Measurements from ENCODE around the gene PRPF19. TPM values are rescaled to one million over a fixed set of nuclear protein-coding genes. Genes with fewer than 3 reads are reported as not detected.

The PRPF19 gene
- total RNA-seq, 1 donor from 2014 or later, result 34.5 TPM

DNA sequence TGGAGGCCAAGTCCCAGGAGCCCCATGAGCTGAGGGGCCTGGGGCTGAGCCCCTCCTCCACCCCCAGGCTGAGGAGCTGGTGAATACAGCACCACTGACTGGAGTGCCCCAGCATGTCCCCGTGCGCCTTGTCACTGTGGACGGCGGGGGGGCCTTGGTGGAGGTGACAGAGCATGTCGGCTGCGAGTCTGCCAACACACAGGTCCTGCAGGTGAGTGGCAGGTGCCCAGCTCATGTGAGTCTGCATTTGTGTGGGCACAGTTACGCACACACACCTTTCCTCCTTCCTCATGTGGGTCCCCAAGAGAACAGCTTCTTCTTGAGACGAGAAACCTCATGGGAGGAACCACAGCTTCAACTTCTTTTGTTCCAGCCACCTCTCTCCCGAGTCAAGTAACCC is 25.5 kb upstream of the PRPF19 start:
- TF ChIP-seq, protein P1, sequence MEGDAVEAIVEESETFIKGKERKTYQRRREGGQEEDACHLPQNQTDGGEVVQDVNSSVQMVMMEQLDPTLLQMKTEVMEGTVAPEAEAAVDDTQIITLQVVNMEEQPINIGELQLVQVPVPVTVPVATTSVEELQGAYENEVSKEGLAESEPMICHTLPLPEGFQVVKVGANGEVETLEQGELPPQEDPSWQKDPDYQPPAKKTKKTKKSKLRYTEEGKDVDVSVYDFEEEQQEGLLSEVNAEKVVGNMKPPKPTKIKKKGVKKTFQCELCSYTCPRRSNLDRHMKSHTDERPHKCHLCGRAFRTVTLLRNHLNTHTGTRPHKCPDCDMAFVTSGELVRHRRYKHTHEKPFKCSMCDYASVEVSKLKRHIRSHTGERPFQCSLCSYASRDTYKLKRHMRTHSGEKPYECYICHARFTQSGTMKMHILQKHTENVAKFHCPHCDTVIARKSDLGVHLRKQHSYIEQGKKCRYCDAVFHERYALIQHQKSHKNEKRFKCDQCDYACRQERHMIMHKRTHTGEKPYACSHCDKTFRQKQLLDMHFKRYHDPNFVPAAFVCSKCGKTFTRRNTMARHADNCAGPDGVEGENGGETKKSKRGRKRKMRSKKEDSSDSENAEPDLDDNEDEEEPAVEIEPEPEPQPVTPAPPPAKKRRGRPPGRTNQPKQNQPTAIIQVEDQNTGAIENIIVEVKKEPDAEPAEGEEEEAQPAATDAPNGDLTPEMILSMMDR (IDR thresholded peaks at IDR 0.05), result no peak
- TF ChIP-seq EZH2 (IDR thresholded peaks at IDR 0.05) (no peak), EZH2phosphoT487 (IDR thresholded peaks at IDR 0.05) (no peak)
- no peak overlapping the region for H3K4me3 ChIP-seq
- H2AFZ ChIP-seq (replicated peaks), result no peak overlapping the region
- no peak overlapping the region for H3K4me2 ChIP-seq
- no peaks in the 10 kb centered on the region for H3K79me2 ChIP-seq (ENCODE audit: low read depth)
- Mint-ChIP-seq H3K4me3 (no peak overlapping the region), H3K27ac (no peak overlapping the region), H3K36me3 (peaks cover 20% of the 10 kb centered on the region), H3K27me3 (ENCODE audit: insufficient read depth, low read depth) (peaks cover 3% of the 10 kb centered on the region), H3K9me3 (no peaks in the 10 kb centered on the region), H3K4me1 (peaks cover 16% of the 10 kb centered on the region)
- H3K36me3 ChIP-seq, result no peaks in the 10 kb centered on the region
- H3K9ac ChIP-seq, result no peak overlapping the region
- DNase-seq (ENCODE audit: low spot score), result no peak
- H3K27me3 ChIP-seq, result no peaks in the 10 kb centered on the region
- peaks cover 8% of the 10 kb centered on the region for H3K4me1 ChIP-seq
- peaks cover 4% of the 10 kb centered on the region for H3F3A ChIP-seq (ENCODE audit: low read depth)
- no peak overlapping the region for H3K27ac ChIP-seq
- peaks cover 20% of the 10 kb centered on the region for H4K20me1 ChIP-seq (ENCODE audit: low read depth)
- no peaks in the 10 kb centered on the region for H3K9me3 ChIP-seq (ENCODE audit: low read depth)

GRCh38 chr11:60930394-60930793 is 24.0 kb upstream of the PRPF19 start:
- H3K4me2 ChIP-seq, result no peak overlapping the region
- Mint-ChIP-seq H3K36me3 (peaks cover 21% of the 10 kb centered on the region), H3K4me1 (peaks cover 29% of the 10 kb centered on the region), H3K27ac (no peak overlapping the region), H3K4me3 (no peak overlapping the region), H3K9me3 (no peaks in the 10 kb centered on the region), H3K27me3 (ENCODE audit: insufficient read depth, low read depth) (peaks cover 4% of the 10 kb centered on the region)
- no peak overlapping the region for H2AFZ ChIP-seq (replicated peaks)
- H3K27me3 ChIP-seq, result no peaks in the 10 kb centered on the region
- H3K9ac ChIP-seq, result no peak overlapping the region
- H3K79me2 ChIP-seq (ENCODE audit: low read depth), result peaks cover 12% of the 10 kb centered on the region
- peaks cover 14% of the 10 kb centered on the region for H3K4me1 ChIP-seq
- peaks cover 4% of the 10 kb centered on the region for H3F3A ChIP-seq (ENCODE audit: low read depth)
- TF ChIP-seq, protein P1 (IDR thresholded peaks at IDR 0.05), result no peak
- TF ChIP-seq EZH2 (IDR thresholded peaks at IDR 0.05), result no peak
- no peak for TF ChIP-seq EZH2phosphoT487 (IDR thresholded peaks at IDR 0.05)
- DNase-seq (ENCODE audit: low spot score), result no peak
- H4K20me1 ChIP-seq (ENCODE audit: low read depth), result peaks cover 34% of the 10 kb centered on the region
- H3K9me3 ChIP-seq (ENCODE audit: low read depth), result no peaks in the 10 kb centered on the region
- H3K27ac ChIP-seq, result no peak overlapping the region
- no peaks in the 10 kb centered on the region for H3K36me3 ChIP-seq
- no peak overlapping the region for H3K4me3 ChIP-seq

DNA sequence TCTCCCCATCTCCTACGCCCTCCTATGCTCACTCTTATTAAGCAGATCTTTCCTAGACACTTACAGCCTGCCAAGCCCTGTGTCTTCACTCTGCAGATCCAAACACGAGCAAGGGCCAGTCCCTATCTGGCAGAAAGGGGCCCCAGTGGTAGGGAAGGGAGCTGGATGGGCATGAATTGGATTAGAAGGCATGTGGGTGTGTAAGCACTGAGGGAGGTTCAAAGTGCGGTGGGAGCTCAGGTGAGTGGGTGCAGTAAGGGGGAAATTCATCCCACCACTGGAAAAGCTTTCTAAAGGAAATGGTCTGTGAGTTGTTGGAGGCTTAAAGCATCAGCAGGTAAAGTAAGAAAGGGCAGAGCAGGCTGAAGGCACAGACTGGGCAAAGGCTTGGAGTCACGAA is 23.4 kb upstream of the PRPF19 start:
- Histone ChIP-seq H4K20me1 (ENCODE audit: low read depth) (peaks cover 40% of the 10 kb centered on the region), H3K4me2 (no peak overlapping the region), H2AFZ (replicated peaks) (no peak overlapping the region), H3F3A (ENCODE audit: low read depth) (peaks cover 4% of the 10 kb centered on the region), H3K27ac (no peak overlapping the region), H3K36me3 (no peaks in the 10 kb centered on the region), H3K4me1 (peaks cover 15% of the 10 kb centered on the region), H3K9me3 (ENCODE audit: low read depth) (no peaks in the 10 kb centered on the region), H3K27me3 (no peaks in the 10 kb centered on the region), H3K9ac (no peak overlapping the region), H3K79me2 (ENCODE audit: low read depth) (peaks cover 16% of the 10 kb centered on the region), H3K4me3 (no peak overlapping the region)
- DNase-seq (ENCODE audit: low spot score), result no peak
- Mint-ChIP-seq H3K9me3 (no peaks in the 10 kb centered on the region), H3K36me3 (peaks cover 20% of the 10 kb centered on the region), H3K4me1 (peaks cover 32% of the 10 kb centered on the region), H3K27ac (peak overlapping the region; percentile 16), H3K4me3 (no peak overlapping the region), H3K27me3 (ENCODE audit: insufficient read depth, low read depth) (peaks cover 4% of the 10 kb centered on the region)
- TF ChIP-seq EZH2 (IDR thresholded peaks at IDR 0.05) (no peak), EZH2phosphoT487 (IDR thresholded peaks at IDR 0.05) (no peak)
- TF ChIP-seq, protein P1 (IDR thresholded peaks at IDR 0.05), result no peak

All from neural progenitor cell (in vitro differentiated cells).